Heart left ventricle (tissue), 13 donors: ENCODE data around the gene GAB3.

ENCODE experiments used
- POLR2A ChIP-seq, 2 donors: fragments of 450-650 bp; IDR thresholded peaks; one replicate each; pipeline ENCODE4 v1.6.1; 2017; ENCODE audit warnings: antibody characterized with exemption in 2 of 2, mild to moderate bottlenecking in 2 of 2, moderate library complexity in 2 of 2
- TF ChIP-seq, protein P1 (sequence below), 12 donors: fragments of 200-600 bp; sonication (generic) in 4 of 12; IDR thresholded peaks; one replicate each; pipeline versions ENCODE4 v1.5.0 to v1.8.0; 2018 to 2022; ENCODE audit warnings: antibody characterized with exemption in 12 of 12, mild to moderate bottlenecking in 5 of 12
- donor health status: ischemic (EF 13 %, LVEDD 7.1; RV severe dilation, severe dysfunction).
- donor health status: DM: no; HTN: yes; CAD: no.
- donor health status: DM: no; HTN: no; CAD: no.
- donor health status: ischemic (EF 25% LVEDD 6.9; RV normal size, moderate dysfunction).
- donor health status: ischemic (EF 25% LVEDD 5.7; RV mildly dilated, moderate dysfunction).
- donor health status: ischemic (EF 35%, LVEDD 5.7; RV mildly dilated, moderate dysfunction).
- donor health status: nonischemic (EF 11% LVEDD 7.7; RV severe dilation, severe dysfunction).
- donor health status: DM: yes; HTN: yes; CAD: no.
- donor health status: PGD.
- donor health status: ischemic (EF 29% LVEDD 5.4; RV normal size, mild dysfunction).
- donor health status: nonischemic (EF 23%, LVEDD 6.1; RV moderate dilation, normal function).

DNA sequence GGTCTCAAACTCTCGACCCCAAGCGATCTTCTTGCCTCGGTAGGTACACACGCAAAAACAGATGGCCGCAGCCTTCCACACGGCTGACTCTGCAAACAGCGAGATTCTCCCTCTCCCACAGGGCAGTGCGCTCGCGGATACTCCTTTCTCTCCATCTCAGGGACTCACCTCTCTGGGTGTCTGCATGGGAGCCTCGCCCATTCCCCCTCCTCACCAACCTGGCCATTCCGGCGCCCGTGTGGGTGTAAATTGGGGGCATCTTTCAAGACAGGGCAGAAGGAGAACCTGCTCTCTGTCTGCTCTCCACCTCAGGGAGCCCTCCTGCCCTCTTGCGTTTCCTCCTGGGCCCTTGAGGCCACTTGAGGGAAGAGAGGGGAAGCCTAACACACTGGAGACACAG is 101.9 kb downstream of the GAB3 start:
- TF ChIP-seq, protein P1, sequence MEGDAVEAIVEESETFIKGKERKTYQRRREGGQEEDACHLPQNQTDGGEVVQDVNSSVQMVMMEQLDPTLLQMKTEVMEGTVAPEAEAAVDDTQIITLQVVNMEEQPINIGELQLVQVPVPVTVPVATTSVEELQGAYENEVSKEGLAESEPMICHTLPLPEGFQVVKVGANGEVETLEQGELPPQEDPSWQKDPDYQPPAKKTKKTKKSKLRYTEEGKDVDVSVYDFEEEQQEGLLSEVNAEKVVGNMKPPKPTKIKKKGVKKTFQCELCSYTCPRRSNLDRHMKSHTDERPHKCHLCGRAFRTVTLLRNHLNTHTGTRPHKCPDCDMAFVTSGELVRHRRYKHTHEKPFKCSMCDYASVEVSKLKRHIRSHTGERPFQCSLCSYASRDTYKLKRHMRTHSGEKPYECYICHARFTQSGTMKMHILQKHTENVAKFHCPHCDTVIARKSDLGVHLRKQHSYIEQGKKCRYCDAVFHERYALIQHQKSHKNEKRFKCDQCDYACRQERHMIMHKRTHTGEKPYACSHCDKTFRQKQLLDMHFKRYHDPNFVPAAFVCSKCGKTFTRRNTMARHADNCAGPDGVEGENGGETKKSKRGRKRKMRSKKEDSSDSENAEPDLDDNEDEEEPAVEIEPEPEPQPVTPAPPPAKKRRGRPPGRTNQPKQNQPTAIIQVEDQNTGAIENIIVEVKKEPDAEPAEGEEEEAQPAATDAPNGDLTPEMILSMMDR (IDR thresholded peaks at IDR 0.05), result no peak
- TF ChIP-seq POLR2A (IDR thresholded peaks at IDR 0.05), result no peak
